Hematopoietic multipotent progenitor cell (in vitro differentiated cells): ENCODE data around the gene PIGK. TPM values are rescaled to one million over a fixed set of nuclear protein-coding genes. Genes with fewer than 3 reads are reported as not detected.
"Not testable (repeated sequence)": the region's sequence is repeated elsewhere in the genome, so short reads cannot be mapped to it uniquely, and the experiment has no call there.

Source experiments
- DNase-seq, 3 donors: peaks; one replicate each; pipeline ENCODE4 v3.0.0-alpha.2; 2011 to 2015; ENCODE audit warnings: low read depth in 2 of 3, low spot score in 2 of 3
- total RNA-seq: library from RNA; depleted of rRNA; stranded (reverse); fragments of >200 nt; gene quantifications from one replicate; pipeline ENCODE4 v1.2.3, GENCODE V29; 2012

The PIGK gene
- total RNA-seq, 1 donor, result 12.7 TPM

- DNase-seq, result no peak
Observed at GRCh38 chr1:77197351-77197750, 21.9 kb downstream of the PIGK start.

GRCh38 chr1:77193951-77194350, 25.3 kb downstream of the PIGK start:
- DNase-seq, result no peak

GRCh38 chr1:77188770-77189169, 30.5 kb downstream of the PIGK start:
- peak in 1 of 3 donors; percentile 2 for DNase-seq

GRCh38 chr1:77186907-77187306, 32.3 kb downstream of the PIGK start:
- DNase-seq, result not testable (repeated sequence)

- no peak for DNase-seq
Observed at GRCh38 chr1:77182083-77182482, 37.1 kb downstream of the PIGK start.

GRCh38 chr1:77179632-77180031, 39.6 kb downstream of the PIGK start:
- DNase-seq, result no peak

- no peak for DNase-seq
Observed at GRCh38 chr1:77175230-77175844, 43.9 kb downstream of the PIGK start.

GRCh38 chr1:77170687-77171086, 48.5 kb downstream of the PIGK start:
- DNase-seq, result no peak

GRCh38 chr1:77168358-77168757, 50.9 kb downstream of the PIGK start:
- no peak for DNase-seq

- DNase-seq, result no peak
Observed at GRCh38 chr1:77164434-77164944, 54.7 kb downstream of the PIGK start.

- not testable (repeated sequence) for DNase-seq
Observed at GRCh38 chr1:77159706-77160105, 59.5 kb downstream of the PIGK start.

GRCh38 chr1:77156214-77156613, 63.0 kb downstream of the PIGK start:
- DNase-seq, result no peak

- no peak for DNase-seq
Observed at GRCh38 chr1:77146270-77146669, 73.0 kb downstream of the PIGK start.

GRCh38 chr1:77143529-77144121, 75.6 kb downstream of the PIGK start:
- DNase-seq, result peak in 2 of 3 donors; percentile 5 to 45

- no peak for DNase-seq
Observed at GRCh38 chr1:77139389-77139788, 79.8 kb downstream of the PIGK start.

- DNase-seq, result no peak
Observed at GRCh38 chr1:77134359-77134758, 84.9 kb downstream of the PIGK start.

- DNase-seq, result no peak
Observed at GRCh38 chr1:77133731-77134358, 85.4 kb downstream of the PIGK start.

- DNase-seq, result peak in 2 of 3 donors; percentile 60 to 88
Observed at GRCh38 chr1:77126307-77126706, 92.9 kb downstream of the PIGK start.

- no peak for DNase-seq
Observed at GRCh38 chr1:77121503-77121902, 97.7 kb downstream of the PIGK start.

- DNase-seq, result no peak
Observed at GRCh38 chr1:77120950-77121349, 98.3 kb downstream of the PIGK start.

- no peak for DNase-seq
Observed at GRCh38 chr1:77118712-77119111, 100.5 kb downstream of the PIGK start.

GRCh38 chr1:77104672-77105071, 114.6 kb downstream of the PIGK start:
- DNase-seq, result no peak
